Caco-2 (cell line): ENCODE measurements around the gene ABCD2. TPM values are rescaled to one million over a fixed set of nuclear protein-coding genes. Genes with fewer than 3 reads are reported as not detected.
"Not testable (repeated sequence)": the region's sequence is repeated elsewhere in the genome, so short reads cannot be mapped to it uniquely, and the experiment has no call there.

ENCODE experiments used
- BruUV-seq: library from RNA; stranded (reverse); fragments of 400-500 nt; replicated peaks from 2 replicates; lab custom pipeline; 2021; lab: Mats Ljungman, UMichigan
- CTCF ChIA-PET: fragments of 300-600 bp; sonication (Branson Sonifier 250); formaldehyde crosslinking; loops from one replicate; lab custom pipeline; 2022; ENCODE audit warnings: antibody characterized with exemption; lab: Charles Lee
- POLR2A ChIA-PET: fragments of 300-600 bp; sonication (Branson Sonifier 250); formaldehyde crosslinking; loops from one replicate; lab custom pipeline; 2022; ENCODE audit warnings: antibody characterized with exemption; lab: Charles Lee
- DNase-seq, 2 experiments: peaks; one replicate each; pipeline versions ENCODE4 v3.0.0 to v3.0.0-alpha.2; 2020 to 2022
- H3K27me3 ChIP-seq: replicated peaks from 2 replicates; pipeline ENCODE4 v1.6.0; 2011; ENCODE audit warnings: low read length; ENCODE audit not compliant: control insufficient read depth, insufficient read depth
- H3K36me3 ChIP-seq: 2 replicates; pipeline ENCODE4 v1.5.1; 2011; ENCODE audit warnings: low read length; ENCODE audit not compliant: control insufficient read depth, insufficient read depth
- H3K4me1 ChIP-seq: fragments of 250-450 bp; sonication (Bioruptor Pico); 2 replicates; pipeline ENCODE4 v1.5.1; 2020; ENCODE audit warnings: mild to moderate bottlenecking
- H3K4me3 ChIP-seq: 2 replicates; pipeline ENCODE4 v1.5.1; 2011; ENCODE audit warnings: low read depth, mild to moderate bottlenecking, control low read depth, low read length
- H3K9me3 ChIP-seq: fragments of 250-450 bp; sonication (Bioruptor Pico); 2 replicates; pipeline ENCODE4 v1.5.1; 2020; ENCODE audit warnings: mild to moderate bottlenecking, moderate library complexity
- H3K27ac Mint-ChIP-seq: one replicate; pipeline ENCODE4 v1.8.0; 2022; ENCODE audit warnings: mixed read lengths; ENCODE audit not compliant: unreplicated experiment
- H3K27me3 Mint-ChIP-seq: one replicate; pipeline ENCODE4 v1.8.0; 2022; ENCODE audit warnings: mixed read lengths; ENCODE audit not compliant: insufficient read depth, unreplicated experiment
- H3K36me3 Mint-ChIP-seq: one replicate; pipeline ENCODE4 v1.8.0; 2022; ENCODE audit warnings: mild to moderate bottlenecking, mixed read lengths; ENCODE audit not compliant: insufficient read depth, unreplicated experiment
- H3K4me1 Mint-ChIP-seq: one replicate; pipeline ENCODE4 v1.8.0; 2022; ENCODE audit warnings: low read depth, mixed read lengths; ENCODE audit not compliant: unreplicated experiment
- H3K4me3 Mint-ChIP-seq: one replicate; pipeline ENCODE4 v1.8.0; 2022; ENCODE audit warnings: mild to moderate bottlenecking, moderate library complexity, mixed read lengths; ENCODE audit not compliant: unreplicated experiment
- H3K9me3 Mint-ChIP-seq: one replicate; pipeline ENCODE4 v1.8.0; 2022; ENCODE audit warnings: mixed read lengths; ENCODE audit not compliant: unreplicated experiment
- intact Hi-C: fragments of 100-400 bp; cut with micrococcal nuclease; formaldehyde crosslinking; loops from one replicate; pipeline ENCODE4 v1.10.0; 2022; ENCODE audit not compliant: unreplicated experiment
- total RNA-seq: library from RNA; stranded (reverse); gene quantifications from 2 replicates; pipeline ENCODE4 v1.2.3, GENCODE V29; 2022
- TF ChIP-seq, protein P1 (sequence below), 2 experiments: fragments of 200-600 bp in 1 of 2; IDR thresholded peaks; 1 replicate in 1 of 2; 2 replicates in 1 of 2; pipeline versions ENCODE4 v1.5.1 to v1.8.0; 2011 to 2022; ENCODE audit warnings: antibody characterized with exemption in 1 of 2, control low read depth in 1 of 2, inconsistent platforms in 1 of 2, low read depth in 1 of 2, low read length in 1 of 2, mild to moderate bottlenecking in 1 of 2, moderate library complexity in 1 of 2; ENCODE audit not compliant: insufficient read depth in 1 of 2, severe bottlenecking in 1 of 2, unreplicated experiment in 1 of 2

ABCD2 gene
- total RNA-seq, 1 experiment from 2014 or later = not detected

DNA sequence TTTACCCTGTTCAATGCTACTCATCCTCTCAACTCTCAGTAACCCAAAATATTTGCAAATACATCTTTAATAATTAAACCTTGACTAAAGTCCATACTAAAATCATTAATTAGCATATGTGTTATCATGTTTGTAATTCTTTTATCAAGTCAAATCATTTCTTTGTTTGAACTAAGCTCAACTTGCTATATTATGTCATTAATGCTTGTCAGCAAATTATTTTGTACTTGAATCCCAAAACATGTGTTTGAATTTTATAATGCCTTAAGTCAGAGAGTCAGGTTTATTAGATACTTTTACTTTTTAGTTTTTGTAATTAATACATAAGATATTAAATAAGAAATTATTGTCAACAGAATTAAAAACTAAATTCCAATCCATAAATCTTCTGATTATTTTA is 16.5 kb downstream of the ABCD2 start:
- no peak for DNase-seq
- H3K4me1 Mint-ChIP-seq = no peaks in the 10 kb centered on the region
- H3K4me1 ChIP-seq = no peaks in the 10 kb centered on the region

DNA sequence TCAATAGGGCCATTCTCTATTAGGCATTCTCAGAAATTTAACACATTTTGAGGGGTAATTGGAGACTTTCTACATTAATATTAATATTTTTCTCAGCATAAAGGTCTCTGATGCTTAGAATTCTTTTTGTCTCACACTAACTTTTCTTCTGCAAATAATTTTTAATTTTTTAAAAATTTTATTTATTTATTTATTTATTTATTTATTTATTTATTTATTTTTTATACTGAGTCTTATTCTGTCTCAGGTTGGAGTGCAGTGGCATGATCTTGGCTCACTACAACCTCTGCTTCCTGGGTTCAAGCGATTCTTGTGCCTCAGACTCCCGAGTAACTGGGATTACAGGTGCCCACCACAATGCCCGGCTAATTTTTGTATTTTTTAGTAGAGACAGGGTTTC is 17.7 kb downstream of the ABCD2 start:
- intact Hi-C loops, H3K27ac Mint-ChIP-seq, DNase-seq, H3K9me3 Mint-ChIP-seq, H3K27me3 ChIP-seq, H3K4me1 Mint-ChIP-seq, H3K27me3 Mint-ChIP-seq, H3K36me3 Mint-ChIP-seq, H3K4me3 Mint-ChIP-seq, BruUV-seq, H3K4me1 ChIP-seq, POLR2A ChIA-PET, H3K9me3 ChIP-seq, CTCF ChIA-PET, H3K4me3 ChIP-seq, H3K36me3 ChIP-seq: not testable (repeated sequence)

More for the DNA sequence above, 16.5 kb downstream of the ABCD2 start:
- H3K9me3 Mint-ChIP-seq = no peaks in the 10 kb centered on the region
- BruUV-seq = no TSS peak
- no peak overlapping the region for H3K27ac Mint-ChIP-seq
- intact Hi-C loops = no loop called here
- TF ChIP-seq, protein P1, sequence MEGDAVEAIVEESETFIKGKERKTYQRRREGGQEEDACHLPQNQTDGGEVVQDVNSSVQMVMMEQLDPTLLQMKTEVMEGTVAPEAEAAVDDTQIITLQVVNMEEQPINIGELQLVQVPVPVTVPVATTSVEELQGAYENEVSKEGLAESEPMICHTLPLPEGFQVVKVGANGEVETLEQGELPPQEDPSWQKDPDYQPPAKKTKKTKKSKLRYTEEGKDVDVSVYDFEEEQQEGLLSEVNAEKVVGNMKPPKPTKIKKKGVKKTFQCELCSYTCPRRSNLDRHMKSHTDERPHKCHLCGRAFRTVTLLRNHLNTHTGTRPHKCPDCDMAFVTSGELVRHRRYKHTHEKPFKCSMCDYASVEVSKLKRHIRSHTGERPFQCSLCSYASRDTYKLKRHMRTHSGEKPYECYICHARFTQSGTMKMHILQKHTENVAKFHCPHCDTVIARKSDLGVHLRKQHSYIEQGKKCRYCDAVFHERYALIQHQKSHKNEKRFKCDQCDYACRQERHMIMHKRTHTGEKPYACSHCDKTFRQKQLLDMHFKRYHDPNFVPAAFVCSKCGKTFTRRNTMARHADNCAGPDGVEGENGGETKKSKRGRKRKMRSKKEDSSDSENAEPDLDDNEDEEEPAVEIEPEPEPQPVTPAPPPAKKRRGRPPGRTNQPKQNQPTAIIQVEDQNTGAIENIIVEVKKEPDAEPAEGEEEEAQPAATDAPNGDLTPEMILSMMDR (IDR thresholded peaks at IDR 0.05; ENCODE audit: insufficient read depth in 1 of 2, low read depth in 1 of 2, low read length in 1 of 2, severe bottlenecking in 1 of 2, unreplicated experiment in 1 of 2) = no peak
- Histone ChIP-seq H3K9me3 (0 out of 2 replicates have a peak, but pooled peaks cover 3% of the 10 kb centered on the region), H3K27me3 (no peaks in the 10 kb centered on the region), H3K36me3 (no peaks in the 10 kb centered on the region), H3K4me3 (no peak overlapping the region)
- H3K36me3 Mint-ChIP-seq = no peaks in the 10 kb centered on the region
- H3K4me3 Mint-ChIP-seq = no peak overlapping the region
- H3K27me3 Mint-ChIP-seq = peaks cover 2% of the 10 kb centered on the region
- CTCF ChIA-PET = no interaction called here
- POLR2A ChIA-PET = no interaction called here

DNA sequence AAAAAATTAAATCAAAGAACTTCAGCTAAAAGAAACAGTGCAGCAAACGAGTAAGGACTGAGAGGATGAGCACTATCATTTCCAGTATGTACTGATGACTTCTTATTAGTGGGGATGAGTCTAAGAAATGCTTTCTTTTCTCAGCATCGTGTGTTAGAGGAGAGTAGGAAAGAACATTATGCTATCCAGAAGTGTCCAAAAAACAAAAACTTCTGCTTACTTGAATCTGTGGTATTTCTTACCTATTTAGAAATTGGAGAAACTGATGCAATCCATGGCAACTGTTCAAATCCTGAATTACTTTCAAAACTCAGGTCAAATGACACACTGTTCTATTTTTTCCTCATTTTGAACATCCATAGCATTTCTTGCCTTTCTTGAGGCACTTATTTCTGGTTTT is 23.7 kb downstream of the ABCD2 start:
- Mint-ChIP-seq H3K4me1 (no peaks in the 10 kb centered on the region), H3K27me3 (no peaks in the 10 kb centered on the region), H3K9me3 (no peaks in the 10 kb centered on the region), H3K4me3 (no peak overlapping the region), H3K27ac (no peak overlapping the region), H3K36me3 (no peaks in the 10 kb centered on the region)
- Histone ChIP-seq H3K4me1 (0 out of 2 replicates have a peak, but pooled peaks cover 8% of the 10 kb centered on the region), H3K9me3 (no peaks in the 10 kb centered on the region), H3K4me3 (no peak overlapping the region), H3K36me3 (no peaks in the 10 kb centered on the region), H3K27me3 (no peaks in the 10 kb centered on the region)
- CTCF ChIA-PET = no interaction called here
- TF ChIP-seq, protein P1 (IDR thresholded peaks at IDR 0.05; ENCODE audit: insufficient read depth in 1 of 2, low read depth in 1 of 2, low read length in 1 of 2, severe bottlenecking in 1 of 2, unreplicated experiment in 1 of 2) = no peak
- POLR2A ChIA-PET = no interaction called here
- intact Hi-C loops = no loop called here
- DNase-seq = no peak
- BruUV-seq = no TSS peak

DNA sequence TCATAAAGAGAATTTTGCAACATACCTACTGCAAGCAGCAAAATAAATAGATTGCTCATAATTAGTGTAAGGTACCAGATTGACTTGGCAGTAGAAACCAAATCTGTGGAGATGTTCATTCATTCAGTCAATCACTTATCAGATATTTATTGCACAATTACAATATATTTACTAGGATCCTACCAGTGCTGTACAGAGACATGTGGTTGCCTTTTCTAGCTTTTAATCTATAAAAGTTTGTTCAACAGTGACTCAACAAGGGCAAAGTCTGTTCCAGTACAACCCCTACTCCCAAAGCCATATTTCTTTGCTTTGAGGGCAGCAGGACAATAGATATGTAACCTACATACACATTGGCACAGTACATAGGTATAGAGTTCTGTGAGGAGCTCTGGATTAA is 27.3 kb downstream of the ABCD2 start:
- H3K36me3 Mint-ChIP-seq = no peaks in the 10 kb centered on the region
- ChIA-PET CTCF (interaction anchor here (0.8 kb wide), 1 partner anchor 27 kb away, joined by 4 read pairs; the partner anchor contains the start of gene ABCD2), POLR2A (no interaction called here)
- Histone ChIP-seq H3K9me3 (no peaks in the 10 kb centered on the region), H3K4me1 (0 out of 2 replicates have a peak, but pooled peaks cover 8% of the 10 kb centered on the region), H3K36me3 (no peaks in the 10 kb centered on the region), H3K27me3 (no peaks in the 10 kb centered on the region), H3K4me3 (no peak overlapping the region)
- no peak overlapping the region for H3K4me3 Mint-ChIP-seq
- peaks cover 3% of the 10 kb centered on the region for H3K27me3 Mint-ChIP-seq
- DNase-seq = no peak
- no peak overlapping the region for H3K27ac Mint-ChIP-seq
- H3K4me1 Mint-ChIP-seq = no peaks in the 10 kb centered on the region
- TF ChIP-seq, protein P1 (IDR thresholded peaks at IDR 0.05; ENCODE audit: insufficient read depth in 1 of 2, low read depth in 1 of 2, low read length in 1 of 2, severe bottlenecking in 1 of 2, unreplicated experiment in 1 of 2) = no peak
- intact Hi-C loops = no loop called here
- no TSS peak for BruUV-seq
- H3K9me3 Mint-ChIP-seq = no peaks in the 10 kb centered on the region
